Measurements from ENCODE around the gene XRCC3. TPM values are rescaled to one million over a fixed set of nuclear protein-coding genes. Genes with fewer than 3 reads are reported as not detected.

Gene XRCC3
- total RNA-seq, 2 donors from 2014 or later: 39.2 to 42.6 TPM

GRCh38 chr14:103680491-103681231 is 34.6 kb downstream of the XRCC3 start:
- no peak overlapping the region for H3K4me3 ChIP-seq (ENCODE audit: low read length)
- peaks cover 88% of the 10 kb centered on the region for H3K36me3 ChIP-seq (ENCODE audit: control insufficient read depth, insufficient read depth, low read length)
- Mint-ChIP-seq H3K27me3 (ENCODE audit: insufficient read depth) (no peaks in the 10 kb centered on the region), H3K36me3 (ENCODE audit: low read depth) (peaks cover 78% of the 10 kb centered on the region), H3K4me3 (no peak overlapping the region), H3K9me3 (no peaks in the 10 kb centered on the region), H3K4me1 (no peaks in the 10 kb centered on the region), H3K27ac (no peak overlapping the region)
- TF ChIP-seq, protein P1, sequence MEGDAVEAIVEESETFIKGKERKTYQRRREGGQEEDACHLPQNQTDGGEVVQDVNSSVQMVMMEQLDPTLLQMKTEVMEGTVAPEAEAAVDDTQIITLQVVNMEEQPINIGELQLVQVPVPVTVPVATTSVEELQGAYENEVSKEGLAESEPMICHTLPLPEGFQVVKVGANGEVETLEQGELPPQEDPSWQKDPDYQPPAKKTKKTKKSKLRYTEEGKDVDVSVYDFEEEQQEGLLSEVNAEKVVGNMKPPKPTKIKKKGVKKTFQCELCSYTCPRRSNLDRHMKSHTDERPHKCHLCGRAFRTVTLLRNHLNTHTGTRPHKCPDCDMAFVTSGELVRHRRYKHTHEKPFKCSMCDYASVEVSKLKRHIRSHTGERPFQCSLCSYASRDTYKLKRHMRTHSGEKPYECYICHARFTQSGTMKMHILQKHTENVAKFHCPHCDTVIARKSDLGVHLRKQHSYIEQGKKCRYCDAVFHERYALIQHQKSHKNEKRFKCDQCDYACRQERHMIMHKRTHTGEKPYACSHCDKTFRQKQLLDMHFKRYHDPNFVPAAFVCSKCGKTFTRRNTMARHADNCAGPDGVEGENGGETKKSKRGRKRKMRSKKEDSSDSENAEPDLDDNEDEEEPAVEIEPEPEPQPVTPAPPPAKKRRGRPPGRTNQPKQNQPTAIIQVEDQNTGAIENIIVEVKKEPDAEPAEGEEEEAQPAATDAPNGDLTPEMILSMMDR (conservative IDR thresholded peaks at IDR 0.05): no peak
- H3K9me3 ChIP-seq (ENCODE audit: control insufficient read depth, low read length): no peaks in the 10 kb centered on the region
- H3K9ac ChIP-seq (ENCODE audit: extremely low read depth, low read length, poor library complexity, severe bottlenecking): no peak overlapping the region
- DNase-seq: no peak
- H3K27ac ChIP-seq (ENCODE audit: low read depth, low read length): no peak overlapping the region
- H3K27me3 ChIP-seq (ENCODE audit: control insufficient read depth, insufficient read depth, low read length, poor library complexity, severe bottlenecking): no peaks in the 10 kb centered on the region
- H3K4me1 ChIP-seq (ENCODE audit: control insufficient read depth, insufficient read depth, low read length): no peaks in the 10 kb centered on the region
- 96% methylated on average over 15 to 17 of the region's 17 CpGs for WGBS, 2 experiments (ENCODE audit: insufficient coverage in 1 of 2, insufficient read length in 1 of 2)

DNA sequence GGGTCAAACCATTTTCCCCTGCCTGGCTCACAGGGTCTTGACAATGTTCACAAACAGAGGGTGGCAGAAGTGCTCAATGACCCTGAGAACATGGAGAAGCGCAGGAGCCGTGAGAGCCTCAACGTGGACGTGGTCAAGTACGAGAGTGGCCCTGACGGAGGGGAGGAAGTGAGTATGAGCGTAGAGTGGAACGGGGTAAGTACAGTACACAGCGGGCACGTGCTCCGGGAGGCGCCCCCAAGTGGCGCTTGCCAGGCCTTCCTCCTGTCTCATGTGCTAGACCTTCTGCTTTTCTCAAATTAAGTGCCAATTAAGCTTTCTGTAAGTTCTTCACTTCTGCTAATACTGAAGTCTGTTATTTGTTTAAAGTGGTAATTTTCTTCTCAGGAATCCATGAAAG is 35.9 kb downstream of the XRCC3 start:
- H3K4me3 Mint-ChIP-seq: no peak overlapping the region
- DNase-seq: peak; percentile 76
- no peaks in the 10 kb centered on the region for H3K9me3 Mint-ChIP-seq
- Histone ChIP-seq H3K27ac (ENCODE audit: low read depth, low read length) (no peak overlapping the region), H3K9me3 (ENCODE audit: control insufficient read depth, low read length) (no peaks in the 10 kb centered on the region), H3K27me3 (ENCODE audit: control insufficient read depth, insufficient read depth, low read length, poor library complexity, severe bottlenecking) (no peaks in the 10 kb centered on the region), H3K4me3 (ENCODE audit: low read length) (no peak overlapping the region), H3K4me1 (ENCODE audit: control insufficient read depth, insufficient read depth, low read length) (no peaks in the 10 kb centered on the region), H3K36me3 (ENCODE audit: control insufficient read depth, insufficient read depth, low read length) (peaks cover 88% of the 10 kb centered on the region), H3K9ac (ENCODE audit: extremely low read depth, low read length, poor library complexity, severe bottlenecking) (no peak overlapping the region)
- TF ChIP-seq, protein P1 (conservative IDR thresholded peaks at IDR 0.05): peak; percentile 79
- H3K27me3 Mint-ChIP-seq (ENCODE audit: insufficient read depth): no peaks in the 10 kb centered on the region
- peak overlapping the region; percentile 27 for H3K27ac Mint-ChIP-seq
- peaks cover 72% of the 10 kb centered on the region for H3K36me3 Mint-ChIP-seq (ENCODE audit: low read depth)
- no peaks in the 10 kb centered on the region for H3K4me1 Mint-ChIP-seq
- WGBS, 2 experiments (ENCODE audit: insufficient coverage in 1 of 2, insufficient read length in 1 of 2): 85 to 95% methylated on average over 9 to 13 of the region's 13 CpGs

- no peaks in the 10 kb centered on the region for H3K27me3 Mint-ChIP-seq (ENCODE audit: insufficient read depth)
- Histone ChIP-seq H3K4me1 (ENCODE audit: control insufficient read depth, insufficient read depth, low read length) (no peaks in the 10 kb centered on the region), H3K9me3 (ENCODE audit: control insufficient read depth, low read length) (no peaks in the 10 kb centered on the region), H3K27ac (ENCODE audit: low read depth, low read length) (no peak overlapping the region), H3K27me3 (ENCODE audit: control insufficient read depth, insufficient read depth, low read length, poor library complexity, severe bottlenecking) (no peaks in the 10 kb centered on the region), H3K9ac (ENCODE audit: extremely low read depth, low read length, poor library complexity, severe bottlenecking) (no peak overlapping the region), H3K36me3 (ENCODE audit: control insufficient read depth, insufficient read depth, low read length) (peaks cover 94% of the 10 kb centered on the region), H3K4me3 (ENCODE audit: low read length) (no peak overlapping the region)
- DNase-seq: no peak
- peaks cover 74% of the 10 kb centered on the region for H3K36me3 Mint-ChIP-seq (ENCODE audit: low read depth)
- H3K9me3 Mint-ChIP-seq: no peaks in the 10 kb centered on the region
- H3K4me1 Mint-ChIP-seq: no peaks in the 10 kb centered on the region
- WGBS, 2 experiments (ENCODE audit: insufficient coverage in 1 of 2, insufficient read length in 1 of 2): 95 to 96% methylated on average over 13 to 16 of the region's 16 CpGs
- no peak overlapping the region for H3K4me3 Mint-ChIP-seq
- no peak overlapping the region for H3K27ac Mint-ChIP-seq
- TF ChIP-seq, protein P1 (conservative IDR thresholded peaks at IDR 0.05): no peak
These were observed 38.2 kb downstream of the XRCC3 start for GRCh38 chr14:103676881-103677675.
